ENCODE measurements around the gene SFTPA2.
"Not testable (repeated sequence)": the region's sequence is repeated elsewhere in the genome, so short reads cannot be mapped to it uniquely, and the experiment has no call there.

The SFTPA2 gene

DNA sequence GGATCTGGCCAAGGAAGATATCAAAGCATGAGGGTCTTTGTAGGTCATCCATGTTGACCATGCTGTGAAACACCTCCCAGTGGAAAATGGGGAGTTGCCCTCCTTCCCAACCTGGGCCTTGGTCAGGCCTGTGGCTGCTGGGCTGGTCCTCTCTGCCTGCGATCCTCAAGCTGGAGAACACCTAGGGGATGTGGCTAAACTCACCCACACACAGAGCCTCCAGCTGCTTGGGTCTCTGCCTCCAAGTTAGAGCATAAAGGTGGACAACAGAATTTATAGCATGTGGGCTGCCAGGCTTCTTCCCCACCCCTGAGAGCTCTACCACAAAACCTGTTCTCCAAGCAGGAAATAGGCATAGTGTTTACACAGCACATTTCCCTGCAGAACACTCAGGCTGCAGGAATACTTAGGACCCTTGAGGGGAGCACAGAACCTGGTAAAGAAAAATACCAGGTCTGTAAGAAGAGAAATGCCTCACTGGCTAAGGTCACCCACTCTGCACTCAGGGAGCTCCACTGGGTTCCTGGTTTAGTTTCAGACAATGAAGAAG, at the start of gene SFTPA2:
Gene SFTPA2 (minus strand): TSS at position 248 of the 550 bp plus-strand sequence. CDS start 924 bp downstream, outside the sequence.
- no peak for DNase-seq (ENCODE audit: low spot score)

DNA sequence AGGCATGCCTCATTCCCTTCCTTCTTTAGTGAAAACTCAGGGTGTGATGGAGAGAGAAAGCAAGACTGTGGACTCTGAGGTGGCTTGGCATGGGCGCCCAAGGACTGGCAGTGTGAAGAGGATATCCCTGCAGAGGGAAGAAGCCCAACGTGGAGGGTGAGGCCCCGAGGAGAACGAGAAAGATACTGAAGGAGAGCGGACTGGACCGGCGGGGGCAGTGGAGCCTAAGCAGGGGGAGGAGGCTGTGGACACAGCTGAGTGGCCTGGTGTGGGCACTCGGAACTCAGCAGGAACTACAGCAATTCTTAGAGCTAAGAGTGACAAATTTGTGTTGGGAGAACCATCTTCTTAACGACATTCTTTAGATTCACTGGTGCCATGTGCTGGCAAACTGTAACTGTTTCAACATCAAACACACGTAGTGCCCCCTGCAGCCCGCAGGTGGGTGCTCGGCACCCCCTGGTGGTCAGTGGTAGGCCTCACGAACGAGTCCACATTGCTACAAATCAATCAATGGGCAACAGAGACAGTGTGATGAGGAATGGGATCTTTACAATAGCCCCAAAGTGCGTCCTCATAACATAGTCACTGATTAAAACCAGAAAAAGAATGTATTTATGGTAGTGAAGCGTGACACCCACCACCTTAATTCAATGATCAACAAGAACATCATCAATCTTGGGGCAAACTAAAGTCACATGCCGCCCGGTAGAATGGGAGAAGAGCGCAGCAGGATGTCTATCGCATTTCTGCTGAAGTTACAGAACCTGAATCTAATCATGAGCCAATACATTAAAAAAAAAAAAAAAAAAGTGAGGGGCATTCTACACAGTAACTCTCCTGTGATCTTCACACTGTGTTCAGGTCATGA, 48.5 kb upstream of the SFTPA2 start:
- DNase-seq (ENCODE audit: low spot score), result peak; percentile 9

DNA sequence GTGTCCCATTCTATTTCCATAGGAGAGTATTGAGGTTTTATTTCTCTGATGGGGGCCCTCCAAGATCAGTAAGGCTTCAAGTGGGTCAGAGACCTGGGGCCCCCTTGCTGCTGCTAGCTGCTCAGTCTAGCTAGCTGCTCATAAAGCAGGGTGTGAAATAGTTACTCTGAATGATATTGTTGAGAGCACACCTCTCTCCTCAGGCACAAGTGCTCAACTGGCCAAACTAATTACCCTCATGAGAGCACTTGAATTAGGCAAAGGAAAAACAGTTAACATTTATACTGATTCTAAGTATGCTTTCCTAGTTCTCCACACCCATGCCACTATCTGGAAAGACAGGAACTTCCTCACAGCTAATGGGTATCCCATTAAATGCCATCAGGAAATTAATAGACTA, 45.1 kb upstream of the SFTPA2 start:
- DNase-seq (ENCODE audit: low spot score), result no peak

DNA sequence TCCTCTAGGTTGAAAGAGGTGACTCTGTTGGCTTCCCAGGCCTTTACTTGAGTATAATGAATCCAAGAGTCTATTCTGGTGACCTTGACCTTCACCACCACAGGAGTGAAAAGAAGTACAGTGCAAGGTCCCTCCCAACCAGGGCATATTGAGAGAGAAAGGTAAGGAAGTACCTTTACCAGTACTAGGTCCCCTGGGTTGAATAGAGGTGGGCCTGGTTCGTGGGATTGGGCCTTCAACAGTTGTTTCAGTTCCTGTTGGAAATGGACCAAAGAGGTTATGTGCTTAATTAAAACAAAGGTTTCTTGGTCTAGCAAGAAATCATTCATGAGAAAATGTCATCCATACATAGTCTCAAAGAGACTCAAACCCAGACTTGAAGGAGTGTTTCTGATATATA, 44.1 kb upstream of the SFTPA2 start:
- DNase-seq (ENCODE audit: low spot score), result no peak

DNA sequence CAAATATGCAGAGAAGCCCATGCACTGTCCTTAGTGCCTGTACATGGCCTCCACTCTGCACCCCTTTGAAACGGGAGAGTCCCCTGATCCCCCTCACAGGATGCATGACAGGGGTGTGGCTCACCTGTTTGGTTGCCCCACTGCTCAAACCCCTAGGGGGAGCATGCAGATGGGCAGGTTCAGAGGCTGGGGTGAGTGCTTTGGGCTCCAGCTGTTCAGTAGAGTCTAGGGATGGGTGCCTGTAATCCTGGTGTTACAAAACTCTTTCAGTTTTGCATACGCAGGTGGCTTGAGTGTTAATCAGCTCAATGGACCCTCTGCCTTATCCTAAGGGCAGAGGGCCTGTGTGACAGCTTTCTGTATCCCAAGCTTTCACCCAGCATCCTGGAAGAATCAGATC, 42.7 kb upstream of the SFTPA2 start:
- no peak for DNase-seq (ENCODE audit: low spot score)

DNA sequence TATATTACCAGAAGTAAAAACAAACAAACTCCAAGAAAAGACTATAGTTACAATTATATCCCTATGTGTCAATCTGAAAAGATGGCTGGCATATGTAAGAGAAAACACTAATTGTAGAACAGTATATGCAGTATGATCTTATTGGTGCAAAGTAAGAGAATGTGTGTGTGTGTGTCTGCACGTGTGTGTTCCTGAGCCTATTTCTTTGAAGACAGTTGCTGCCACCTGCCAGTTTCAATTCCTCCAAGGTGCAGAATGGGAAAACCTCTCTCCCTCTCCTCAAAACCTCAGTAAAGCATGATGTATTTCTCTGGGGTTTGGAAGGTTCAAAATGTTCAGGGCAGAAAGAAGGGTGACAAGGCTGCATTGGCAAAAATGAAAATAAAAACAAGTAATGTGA, 41.7 kb upstream of the SFTPA2 start:
- no peak for DNase-seq (ENCODE audit: low spot score)

DNA sequence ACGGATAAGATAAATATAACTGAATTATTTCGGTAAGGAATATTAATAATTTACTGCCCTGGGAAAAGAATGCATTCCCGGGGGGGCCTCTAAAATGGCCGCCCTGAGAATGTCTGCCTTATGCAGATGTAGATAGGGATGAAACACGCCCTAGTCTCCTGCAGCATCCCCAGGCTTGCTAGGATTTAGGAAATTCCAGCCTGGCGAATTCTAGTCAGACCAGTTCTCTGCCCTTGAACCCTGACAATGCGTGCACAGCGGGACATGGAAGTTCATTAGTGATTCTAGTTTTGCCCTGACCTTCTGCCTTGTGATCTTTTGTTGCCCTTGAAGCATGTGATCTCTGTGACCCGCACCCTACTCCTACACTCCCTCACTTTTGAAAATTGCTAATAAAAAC, 39.4 kb upstream of the SFTPA2 start:
- DNase-seq (ENCODE audit: low spot score), result not testable (repeated sequence)

DNA sequence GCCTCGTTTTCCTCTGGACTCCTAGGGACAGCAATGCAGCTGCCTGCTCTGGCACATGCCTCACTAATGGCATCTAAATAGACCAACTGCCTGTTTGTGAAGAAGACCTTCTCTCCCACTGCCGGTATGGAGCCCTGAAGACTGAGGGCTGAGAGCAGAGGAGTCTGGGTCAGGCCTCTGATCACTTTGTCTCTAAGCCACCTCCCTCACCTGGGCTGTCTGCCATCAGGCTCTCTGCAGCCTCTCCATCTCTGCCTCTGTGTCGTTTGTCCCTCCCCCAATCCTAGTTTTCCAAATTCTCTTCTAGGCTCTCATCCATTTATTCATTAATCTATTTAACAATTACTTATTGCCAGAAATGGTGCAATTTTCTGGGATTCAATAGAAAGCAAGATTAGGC, 35.3 kb upstream of the SFTPA2 start:
- no peak for DNase-seq (ENCODE audit: low spot score)

DNA sequence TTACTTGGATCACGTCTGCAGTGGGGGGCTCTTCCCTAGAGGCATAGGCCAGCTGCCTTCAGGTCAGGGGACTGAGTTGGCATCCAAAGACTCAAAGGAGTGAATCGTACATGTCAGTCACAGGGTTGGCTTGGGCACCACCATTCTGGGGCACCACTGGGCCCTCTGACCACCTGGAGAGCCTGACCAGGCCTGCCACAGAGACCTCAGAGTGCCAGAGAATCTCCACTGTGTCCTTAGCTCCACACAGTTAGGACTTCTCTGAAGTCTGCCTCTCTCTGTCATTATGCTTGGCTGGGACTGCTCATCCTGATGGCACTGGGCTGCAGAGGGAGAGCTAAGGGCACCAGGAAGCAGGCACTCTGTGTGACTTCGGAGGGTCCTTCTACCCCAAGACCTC, 34.4 kb upstream of the SFTPA2 start:
- not testable (repeated sequence) for DNase-seq (ENCODE audit: low spot score)

DNA sequence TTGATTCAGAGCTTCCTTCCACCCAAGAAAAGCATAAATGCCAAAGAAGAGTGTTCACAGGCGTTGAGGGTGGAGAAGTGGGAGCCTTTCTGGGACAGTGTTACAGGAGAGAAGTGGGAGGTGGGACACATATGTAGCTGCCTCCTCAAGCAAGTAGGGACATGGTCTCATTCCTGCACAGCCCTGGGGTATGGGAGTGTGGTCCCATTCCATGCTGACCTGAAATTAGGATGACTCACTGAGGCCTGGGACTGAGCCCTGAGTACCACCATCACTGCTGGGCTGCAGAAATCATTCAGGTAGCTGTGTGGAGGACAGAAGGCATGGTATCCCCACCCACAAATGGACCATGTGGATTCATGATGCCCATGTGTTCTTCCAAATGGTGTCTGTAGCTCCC, 33.2 kb upstream of the SFTPA2 start:
- DNase-seq (ENCODE audit: low spot score), result no peak

DNA sequence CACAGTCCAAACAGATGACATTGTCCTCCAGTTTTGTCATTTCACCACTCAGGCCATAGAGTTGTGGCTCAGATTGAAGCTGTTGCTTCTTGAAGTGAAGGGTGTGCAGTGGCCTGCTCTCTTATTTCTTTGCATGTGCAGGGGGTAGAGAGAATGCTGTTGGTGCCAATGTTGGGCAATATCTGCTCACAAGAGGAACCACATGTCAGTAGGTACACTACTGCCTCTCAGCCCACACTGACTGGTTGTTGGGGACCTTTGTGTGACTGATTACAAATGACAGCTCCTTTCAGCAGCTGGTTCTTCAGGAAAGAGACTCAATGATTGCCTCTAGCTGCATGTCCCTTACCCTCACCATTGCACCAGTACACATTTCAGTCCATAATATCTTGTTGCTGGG, 28.6 kb upstream of the SFTPA2 start:
- DNase-seq (ENCODE audit: low spot score), result no peak

DNA sequence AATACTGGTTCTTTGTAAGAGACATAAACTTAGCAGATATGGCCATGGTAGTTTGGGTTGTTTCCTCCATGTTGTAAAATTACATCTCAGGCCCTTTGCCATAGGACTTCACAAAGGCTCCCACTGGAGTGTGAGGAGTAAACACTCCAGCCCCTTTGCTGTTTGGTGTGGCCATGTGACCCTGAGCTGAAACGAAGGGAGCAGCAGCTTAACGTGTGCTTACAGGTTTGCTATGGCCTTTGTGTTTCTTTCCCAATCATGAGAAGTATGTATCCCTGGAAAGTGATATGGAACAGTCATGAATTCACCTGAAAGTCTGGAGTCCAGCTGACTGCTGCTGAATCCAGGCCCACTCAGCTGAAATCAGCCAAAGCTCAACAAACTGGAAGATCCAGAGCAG, 26.7 kb upstream of the SFTPA2 start:
- no peak for DNase-seq (ENCODE audit: low spot score)

DNA sequence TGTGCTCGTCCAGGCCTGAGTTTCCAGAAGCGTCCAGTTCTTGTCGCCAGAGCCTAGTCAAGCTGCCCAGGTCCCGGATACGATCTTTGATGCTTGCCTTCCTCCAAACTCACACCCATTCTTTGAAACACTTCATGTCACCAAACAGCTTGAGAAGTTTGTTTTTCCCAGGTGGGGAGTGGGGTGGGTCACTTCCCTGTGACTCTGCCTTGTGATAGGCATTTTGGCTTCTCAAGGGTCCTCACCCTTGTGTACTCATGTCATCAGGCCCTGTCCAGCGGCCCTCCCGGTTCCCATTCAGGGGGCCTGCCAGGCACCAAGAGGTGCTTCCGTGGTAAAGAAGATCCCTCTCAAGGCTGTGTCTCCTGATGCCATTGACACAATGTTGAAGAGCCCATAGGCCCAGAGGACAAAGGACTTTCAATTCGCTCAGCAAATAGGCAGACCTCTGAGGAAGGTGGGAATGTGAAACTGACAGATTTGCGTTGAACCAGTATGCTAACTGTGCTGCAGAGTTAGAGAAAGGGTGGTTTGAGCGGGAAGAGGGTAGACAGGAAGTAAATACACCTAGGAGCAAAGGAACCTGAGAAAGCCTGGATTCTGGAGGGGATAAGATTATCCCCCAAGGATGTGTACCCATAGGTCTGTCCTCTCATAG, 25.8 kb upstream of the SFTPA2 start:
- no peak for DNase-seq (ENCODE audit: low spot score)

DNA sequence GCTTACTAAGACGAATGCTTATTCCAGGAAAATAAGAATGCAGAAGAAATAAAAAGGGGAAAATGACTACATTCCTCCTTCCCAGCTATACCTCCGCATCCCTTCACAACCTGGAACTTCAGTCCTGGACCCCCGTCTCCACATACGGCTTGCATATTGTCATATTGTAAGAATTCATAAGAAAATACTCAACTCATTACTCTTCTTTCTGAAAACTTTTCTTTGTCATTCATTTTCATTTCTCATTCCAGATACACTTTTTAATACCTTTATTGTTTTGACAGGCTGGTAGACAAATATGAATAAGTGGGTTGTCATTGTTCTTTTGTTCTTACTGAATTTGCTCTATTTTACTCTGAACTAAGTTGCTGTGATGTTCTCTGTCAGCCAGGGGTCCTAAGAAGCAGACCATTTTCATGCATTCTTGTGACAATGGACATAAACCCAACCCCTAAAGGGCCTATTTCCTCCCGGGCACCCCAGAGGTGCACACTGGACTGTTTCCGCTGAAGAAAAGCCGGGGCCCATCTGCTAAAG, 23.3 kb upstream of the SFTPA2 start:
- no peak for DNase-seq (ENCODE audit: low spot score)

DNA sequence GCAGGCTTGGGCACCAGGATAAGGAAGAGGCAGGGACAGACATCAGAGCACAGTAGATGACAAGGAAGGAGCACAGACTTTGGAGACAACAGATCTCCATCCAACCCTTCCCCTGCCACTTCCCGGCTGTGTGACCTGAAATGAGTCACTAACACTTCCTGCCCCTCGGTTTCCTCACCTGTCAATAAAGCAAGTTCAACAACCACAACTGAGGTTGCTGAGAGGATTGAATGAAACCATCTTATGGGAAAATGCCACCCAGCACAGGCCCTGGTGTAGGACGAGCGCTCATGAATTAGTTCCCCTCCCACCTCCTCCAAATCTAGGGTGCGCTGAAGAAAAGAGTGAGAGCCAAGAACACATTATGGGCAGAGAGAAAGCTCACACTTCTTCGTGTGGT, 22.7 kb upstream of the SFTPA2 start:
- DNase-seq (ENCODE audit: low spot score), result not testable (repeated sequence)

DNA sequence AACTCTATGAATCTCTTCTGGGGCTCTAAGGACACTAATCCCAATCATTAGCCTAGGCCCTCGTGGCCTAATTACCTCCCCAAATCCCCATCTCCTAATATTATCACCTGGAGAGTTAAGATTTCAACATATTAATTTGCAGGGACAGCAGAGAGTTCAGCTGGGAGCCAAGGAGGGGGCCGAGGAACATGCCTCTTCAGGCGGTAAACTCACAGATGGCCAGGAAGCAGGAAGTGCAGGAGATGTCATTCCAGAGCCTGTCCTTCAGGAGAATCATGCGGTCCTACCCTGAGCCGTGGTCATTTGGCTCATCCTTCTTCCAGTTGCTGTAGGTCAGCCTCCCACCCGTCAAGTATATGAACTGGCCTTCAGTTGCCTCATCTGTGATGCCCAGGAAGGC, 21.9 kb upstream of the SFTPA2 start:
- no peak for DNase-seq (ENCODE audit: low spot score)

DNA sequence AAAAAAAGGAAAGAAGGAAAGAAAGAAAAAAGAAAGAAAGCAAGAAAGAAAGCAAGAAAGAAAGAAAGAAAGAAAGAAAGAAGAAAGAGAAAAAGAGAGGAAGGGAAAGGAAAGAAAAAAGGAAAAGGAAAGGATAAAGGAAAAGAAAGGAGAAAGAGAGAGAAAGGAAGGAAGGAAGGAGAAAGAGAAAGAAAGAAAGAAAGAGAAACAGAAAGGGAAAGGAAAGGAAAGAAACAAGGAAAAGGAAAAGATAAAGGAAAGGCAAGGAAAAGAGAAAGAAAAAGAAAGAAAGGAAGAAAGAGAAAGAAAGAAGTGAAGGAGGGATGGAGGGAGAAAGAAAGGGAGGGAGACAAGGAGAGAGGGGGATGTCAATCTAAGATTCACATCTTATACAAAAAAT, 20.8 kb upstream of the SFTPA2 start:
- no peak for DNase-seq (ENCODE audit: low spot score)

DNA sequence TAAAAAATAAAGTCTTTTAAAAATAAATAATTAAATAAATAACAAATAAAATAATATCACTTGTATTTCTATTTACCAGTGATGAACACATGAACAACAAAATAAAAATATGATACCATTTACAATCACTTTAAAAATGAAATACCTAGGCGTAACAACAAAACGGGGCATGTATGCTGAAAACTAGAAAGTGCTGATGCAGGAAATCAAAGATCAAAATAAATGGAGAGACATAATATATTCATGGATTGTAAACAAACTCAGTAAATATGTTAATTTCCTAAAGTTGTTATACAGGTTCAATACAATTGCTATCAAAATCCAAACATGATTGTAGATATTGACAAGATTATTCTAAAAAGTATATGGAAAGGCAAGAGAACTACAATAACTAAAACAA, 19.2 kb upstream of the SFTPA2 start:
- no peak for DNase-seq (ENCODE audit: low spot score)

DNA sequence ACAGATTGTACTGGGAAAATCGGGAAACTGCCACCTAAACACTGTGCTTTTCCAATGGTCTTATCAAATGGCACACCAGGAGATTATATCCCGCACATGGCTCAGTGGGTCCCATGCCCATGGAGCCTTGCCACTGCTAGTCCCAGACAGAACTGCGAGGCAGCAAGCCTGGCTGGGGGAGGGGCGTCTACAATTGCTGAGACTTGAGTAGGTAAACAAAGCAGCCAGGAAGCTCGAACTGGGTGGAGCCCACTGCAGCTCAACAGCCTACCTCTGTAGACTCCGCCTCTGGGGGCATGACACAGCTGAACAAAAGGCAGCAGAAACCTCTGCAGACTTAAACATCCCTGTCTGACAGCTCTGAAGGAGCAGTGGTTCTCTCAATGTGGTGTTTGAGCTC, 10.4 kb upstream of the SFTPA2 start:
- DNase-seq (ENCODE audit: low spot score), result not testable (repeated sequence)

DNA sequence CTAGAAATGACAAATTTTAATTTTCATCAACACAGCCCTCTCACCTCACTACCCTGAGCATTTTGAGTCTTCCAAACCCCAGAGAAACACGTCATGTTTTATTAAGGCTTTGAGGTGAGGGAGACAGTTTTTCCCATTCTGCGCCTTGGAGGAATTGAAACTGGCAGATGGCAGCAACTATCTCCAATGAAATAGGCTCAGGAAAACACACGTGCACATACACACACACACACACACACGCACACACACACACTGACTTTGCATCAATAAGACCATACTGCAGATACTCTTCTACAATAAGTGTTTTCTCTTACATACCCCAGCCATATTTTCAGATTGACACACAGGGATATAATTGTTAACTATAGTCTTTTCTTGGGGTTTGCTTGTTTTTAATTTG, 3.2 kb upstream of the SFTPA2 start:
- no peak for DNase-seq (ENCODE audit: low spot score)

DNA sequence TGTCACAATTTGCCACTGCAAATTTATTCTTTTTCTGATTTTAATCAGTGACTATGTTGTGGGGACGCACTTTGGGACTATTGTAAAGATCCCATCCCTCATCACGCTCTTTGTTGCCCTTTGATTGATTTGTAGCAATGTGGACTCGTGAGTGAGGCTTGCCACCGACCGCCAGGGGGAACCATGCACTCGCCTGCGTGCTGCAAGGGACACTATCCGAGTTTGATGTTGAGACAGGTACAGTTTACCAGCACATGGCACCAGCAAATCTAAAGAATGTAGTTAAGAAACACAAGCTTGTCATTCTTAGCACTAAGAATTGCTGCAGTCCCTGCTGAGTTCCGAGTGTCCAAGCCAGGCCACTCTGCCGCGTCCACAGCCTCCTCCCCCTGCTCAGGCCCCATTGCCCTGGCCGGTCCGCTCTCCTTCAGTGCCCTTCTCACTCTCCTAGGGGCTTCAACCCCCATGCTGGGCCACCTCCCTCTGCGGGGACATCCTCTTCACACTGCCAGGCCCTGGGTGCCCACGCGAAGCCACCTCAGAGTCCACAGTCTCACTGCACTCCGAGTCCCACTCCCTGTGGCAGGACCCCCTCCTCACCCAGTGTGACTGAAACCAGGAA, 2.0 kb upstream of the SFTPA2 start:
- DNase-seq (ENCODE audit: low spot score), result peak; percentile 50

DNA sequence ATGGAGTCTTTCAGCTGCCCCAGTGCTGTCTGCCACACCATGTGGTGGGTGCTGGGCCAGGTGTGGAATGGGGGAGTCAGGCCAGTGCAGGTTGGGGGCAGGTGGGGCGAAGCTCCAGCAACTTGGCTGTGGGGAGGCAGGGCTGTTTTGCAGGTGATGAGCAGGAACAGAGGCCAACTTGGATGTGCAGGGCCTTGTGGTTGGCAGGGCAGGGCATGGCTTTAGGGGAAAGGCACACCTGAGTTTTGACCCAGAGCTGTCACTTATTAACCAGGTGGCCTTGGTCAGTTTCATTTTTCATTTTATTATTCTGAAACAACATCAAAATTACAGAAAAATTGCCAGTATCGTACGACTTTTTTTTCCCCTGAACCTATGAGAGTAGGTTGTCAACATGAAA, 1.1 kb upstream of the SFTPA2 start:
- DNase-seq (ENCODE audit: low spot score), result no peak

DNA sequence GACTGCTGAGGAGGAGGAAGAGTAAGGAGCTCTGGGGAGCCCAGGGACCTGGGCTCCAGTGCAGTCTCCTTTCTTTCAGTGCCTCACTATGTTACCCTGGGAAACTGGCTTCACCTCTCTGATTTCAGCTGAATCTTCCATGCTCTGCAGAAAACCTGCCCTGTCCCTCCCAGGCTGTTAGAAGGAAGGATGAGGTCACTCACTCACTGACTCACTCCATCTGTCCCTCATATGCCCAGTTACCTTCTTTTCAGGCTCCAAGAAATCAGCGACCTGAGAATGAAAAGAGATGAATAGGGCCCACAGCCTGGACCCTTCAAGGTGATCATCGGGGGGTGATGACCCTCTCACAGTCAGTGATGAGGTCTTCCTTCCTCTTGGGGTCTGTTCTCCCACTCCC, 481 bp downstream of the SFTPA2 start:
- DNase-seq (ENCODE audit: low spot score), result no peak
